SK-MEL-5 (cell line): ENCODE results near the gene KIF16B. TPM values are rescaled to one million over a fixed set of nuclear protein-coding genes. Genes with fewer than 3 reads are reported as not detected.

Source experiments
- total RNA-seq: library from RNA; depleted of rRNA; stranded (reverse); fragments of >200 nt; shearing (Covaris generic); gene quantifications from 2 replicates; pipeline ENCODE4 v1.2.3, GENCODE V29; 2014; rRNA removed

KIF16B gene
- total RNA-seq, 1 experiment from 2014 or later = 13.4 TPM

Other genes starting within 250 kb of the KIF16B start
- gene SNRPB2, start 156.6 kb upstream of the KIF16B start, total RNA-seq = 186 and 206 TPM in 2 replicates
- not detected in 2 replicates for gene OTOR, start 174.9 kb upstream of the KIF16B start, total RNA-seq